ENCODE data around the gene CHAF1A.

The CHAF1A gene

DNA sequence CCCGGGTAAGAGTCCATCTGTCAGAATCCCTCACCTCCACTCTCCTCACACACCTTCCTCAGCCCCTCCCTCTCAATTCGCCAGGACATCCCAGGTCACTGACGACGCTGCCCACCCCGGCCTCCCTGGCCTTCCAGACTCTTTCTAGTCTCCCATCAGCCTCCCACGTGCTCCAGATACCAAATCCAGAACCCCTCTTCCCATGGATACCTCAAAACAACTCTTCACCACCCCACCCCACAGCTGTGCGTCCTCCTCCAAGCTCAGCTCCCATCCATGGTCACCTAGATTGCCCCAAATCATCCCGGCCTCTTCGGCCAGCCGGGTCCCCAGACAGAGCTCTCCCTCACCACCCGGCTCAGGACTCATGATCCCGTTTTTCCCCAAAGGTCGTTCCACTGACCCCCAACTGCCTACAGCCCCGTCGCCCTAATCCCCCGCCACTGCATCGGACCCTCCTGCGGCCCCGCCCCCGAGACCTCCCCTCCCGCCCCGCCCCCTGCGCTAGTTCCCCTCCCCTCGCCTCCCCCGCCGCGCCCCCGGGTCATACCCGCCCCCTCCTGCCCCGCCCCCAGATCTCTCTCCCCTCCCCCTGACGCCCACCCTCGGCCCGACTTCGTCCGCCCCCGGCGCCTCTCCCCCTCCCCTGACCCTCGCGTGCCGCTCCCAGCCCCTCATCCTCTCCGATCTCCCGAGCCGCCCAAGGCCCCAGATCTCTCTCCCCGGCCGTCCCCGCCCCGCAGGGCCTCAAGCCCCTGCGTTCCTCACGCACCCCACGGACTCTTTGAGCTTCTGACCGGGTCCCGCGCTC lies 54.6 kb downstream of the CHAF1A start:
- peak; percentile 33 for DNase-seq (ENCODE audit: low spot score)

DNA sequence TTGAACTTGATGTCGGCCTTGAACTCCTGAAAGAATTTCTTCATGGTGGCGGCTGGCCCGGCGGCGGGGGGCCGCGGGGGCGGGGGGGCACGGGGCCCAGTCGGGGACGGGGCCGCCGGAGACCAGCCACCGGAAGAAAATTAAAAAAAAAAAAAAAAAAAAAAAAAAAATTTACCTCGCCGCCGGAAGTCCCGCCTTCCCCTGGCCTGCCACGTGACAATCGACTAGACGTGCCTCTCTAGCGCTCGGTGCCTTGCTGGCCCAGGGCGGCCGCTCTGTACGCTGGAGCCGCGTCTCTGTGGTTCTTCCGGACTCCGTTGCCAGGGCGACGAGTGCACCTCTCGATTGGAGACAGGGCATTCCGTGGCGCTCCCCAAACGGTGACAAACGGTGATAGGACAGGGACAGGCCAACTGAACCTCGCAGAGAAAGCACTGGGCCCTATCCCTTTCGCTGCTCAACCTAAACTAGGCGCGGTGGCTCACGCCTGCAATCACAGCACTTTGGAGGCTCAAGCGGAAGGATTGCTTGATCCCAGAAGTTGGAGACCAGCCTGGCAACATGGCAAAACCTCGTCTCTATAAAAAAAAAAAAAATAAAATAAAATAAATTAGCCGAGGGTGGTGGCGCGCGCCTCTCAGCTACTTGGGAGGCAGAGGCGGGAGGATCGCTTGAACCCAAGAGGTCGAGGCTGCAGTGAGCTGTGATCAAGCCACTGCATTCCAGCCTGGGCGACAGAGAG lies 55.4 kb downstream of the CHAF1A start, which contains the start of gene UBXN6:
Gene UBXN6, minus strand, starts transcription at position 141 of the 742 bp plus-strand sequence. Its CDS starts 97 bp downstream, at position 44.
- peak; percentile 98 for DNase-seq (ENCODE audit: low spot score)

DNA sequence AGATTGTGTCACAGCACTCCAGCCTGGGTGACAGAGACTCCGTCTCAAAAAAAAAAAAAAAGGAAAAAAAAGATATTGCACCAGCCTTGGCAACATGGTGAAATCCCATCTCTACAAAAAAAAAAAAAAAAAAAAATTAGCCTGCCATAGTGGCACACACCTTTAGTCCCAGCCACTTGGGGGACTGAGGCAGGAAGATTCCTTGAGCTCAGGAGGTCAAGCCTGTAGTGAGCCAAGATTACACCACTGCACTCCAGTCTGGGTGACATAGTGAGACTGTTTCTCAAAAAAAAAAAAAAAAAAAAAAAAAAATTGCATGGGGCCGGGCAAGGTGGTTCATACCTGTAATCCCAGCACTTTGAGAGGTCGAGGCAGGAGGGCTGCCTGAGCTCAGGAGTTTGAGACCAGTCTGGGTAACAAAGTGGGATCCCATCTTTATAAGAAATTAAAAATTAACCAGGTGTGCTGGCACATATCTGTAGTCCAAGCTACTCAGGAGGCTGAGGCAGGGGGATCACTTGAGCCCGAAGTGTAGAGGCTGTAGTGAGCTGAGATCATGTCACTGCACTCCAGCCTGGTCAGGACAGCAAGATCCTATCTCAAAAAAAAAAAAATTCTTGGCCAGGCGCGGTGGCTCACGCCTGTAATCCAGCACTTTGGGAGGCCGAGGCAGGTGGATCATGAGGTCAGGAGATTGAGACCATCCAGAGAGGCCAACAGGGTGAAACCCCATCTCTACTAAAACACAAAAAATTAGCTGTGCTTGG lies 62.6 kb downstream of the CHAF1A start:
- no peak for DNase-seq (ENCODE audit: low spot score)

DNA sequence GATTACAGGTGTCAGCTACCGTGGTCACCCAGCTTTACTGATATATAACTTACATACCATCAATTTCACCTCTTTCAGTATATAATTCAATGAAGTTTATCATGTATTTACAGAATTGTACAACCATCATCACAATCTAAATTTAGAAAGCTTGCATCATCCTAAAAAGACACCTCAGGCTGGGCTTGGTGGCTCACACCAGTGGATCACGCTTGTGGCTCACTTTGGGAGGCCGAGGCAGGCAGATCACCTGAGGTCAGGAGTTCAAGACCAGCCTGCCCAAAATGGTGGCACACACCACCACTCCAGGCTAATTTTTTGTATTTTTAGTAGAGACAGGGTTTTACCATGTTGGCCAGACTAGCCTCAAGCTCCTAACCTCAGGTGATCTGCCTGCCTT lies 65.4 kb downstream of the CHAF1A start:
- no peak for DNase-seq (ENCODE audit: low spot score)

DNA sequence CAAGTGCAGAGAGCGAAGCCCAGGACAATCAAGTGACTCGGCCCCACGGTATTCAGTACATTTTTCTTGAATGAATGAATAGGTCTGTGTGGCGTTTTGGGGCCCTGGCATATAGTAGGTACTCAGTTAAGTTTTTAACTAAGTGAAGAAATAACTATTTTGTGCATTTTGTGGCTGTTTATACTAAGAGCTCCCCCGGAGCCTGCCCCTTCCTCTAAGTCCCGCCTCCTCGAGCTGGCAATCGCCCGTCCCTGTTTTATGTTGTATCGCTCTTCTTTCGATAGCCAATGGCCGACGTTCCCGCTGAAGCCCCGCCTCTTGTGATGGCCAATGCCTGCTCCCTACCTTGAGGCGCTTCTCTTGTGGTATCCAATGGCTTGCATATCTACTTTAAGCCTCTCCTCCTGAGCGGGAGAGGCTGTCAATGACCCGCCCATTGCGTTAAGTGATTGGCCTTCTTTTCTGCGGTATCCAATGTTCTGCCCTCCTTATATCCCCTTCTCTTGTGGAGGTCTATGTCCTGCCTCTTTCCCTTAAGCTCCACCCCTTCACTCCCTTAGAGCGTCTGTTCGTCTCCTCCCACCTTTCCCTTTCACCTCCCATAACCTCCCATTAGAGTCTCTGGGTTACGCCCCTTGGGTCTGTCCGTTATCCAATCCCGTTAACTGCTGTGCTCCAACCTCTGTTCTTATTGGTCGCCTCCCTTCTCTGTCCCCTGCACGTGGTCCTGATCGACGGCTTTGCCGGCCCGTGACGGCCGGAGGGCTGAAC lies 69.1 kb downstream of the CHAF1A start:
- peak; percentile 100 for DNase-seq (ENCODE audit: low spot score)

DNA sequence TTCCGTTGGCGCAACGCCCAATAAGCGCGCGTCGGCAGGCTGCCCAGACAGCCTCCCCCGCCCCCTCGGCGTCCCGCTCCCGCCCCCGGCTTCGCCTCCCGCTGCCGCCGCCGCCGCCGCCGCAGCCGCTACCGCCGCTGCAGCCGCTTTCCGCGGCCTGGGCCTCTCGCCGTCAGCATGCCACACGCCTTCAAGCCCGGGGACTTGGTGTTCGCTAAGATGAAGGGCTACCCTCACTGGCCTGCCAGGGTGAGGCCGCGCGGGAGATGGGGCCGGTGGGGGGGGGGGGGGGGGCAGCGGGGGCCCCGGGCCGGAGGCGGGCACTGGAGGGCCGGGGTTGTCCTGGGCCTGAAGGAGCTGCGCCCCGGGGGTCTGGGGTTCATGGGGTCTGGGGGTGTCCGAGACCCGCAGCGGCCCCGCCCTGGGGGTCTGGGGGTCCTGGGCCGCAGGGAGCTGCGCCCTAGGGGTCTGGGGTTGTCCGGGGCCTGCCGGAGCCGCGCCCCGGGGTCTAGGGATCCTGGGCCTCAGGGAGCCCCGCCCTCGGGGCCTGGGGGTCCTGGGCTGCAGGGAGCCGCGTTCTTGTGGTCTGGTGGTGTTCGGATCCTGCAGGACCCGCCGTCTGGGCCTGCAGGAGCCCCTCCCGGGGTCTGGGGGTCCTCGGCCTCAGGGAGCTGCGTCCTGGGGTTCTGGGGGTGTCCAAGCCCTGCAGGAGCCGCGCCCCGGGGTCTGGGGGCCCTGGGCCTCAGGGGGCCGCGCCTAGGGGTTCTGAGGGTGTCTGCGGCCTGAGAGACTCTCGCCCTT lies 69.9 kb downstream of the CHAF1A start, which contains the start of gene HDGFL2:
Gene HDGFL2, plus strand, starts transcription at position 124 of the 801 bp plus-strand sequence. Its CDS starts 54 bp downstream, at position 178.
- DNase-seq (ENCODE audit: low spot score): no peak

DNA sequence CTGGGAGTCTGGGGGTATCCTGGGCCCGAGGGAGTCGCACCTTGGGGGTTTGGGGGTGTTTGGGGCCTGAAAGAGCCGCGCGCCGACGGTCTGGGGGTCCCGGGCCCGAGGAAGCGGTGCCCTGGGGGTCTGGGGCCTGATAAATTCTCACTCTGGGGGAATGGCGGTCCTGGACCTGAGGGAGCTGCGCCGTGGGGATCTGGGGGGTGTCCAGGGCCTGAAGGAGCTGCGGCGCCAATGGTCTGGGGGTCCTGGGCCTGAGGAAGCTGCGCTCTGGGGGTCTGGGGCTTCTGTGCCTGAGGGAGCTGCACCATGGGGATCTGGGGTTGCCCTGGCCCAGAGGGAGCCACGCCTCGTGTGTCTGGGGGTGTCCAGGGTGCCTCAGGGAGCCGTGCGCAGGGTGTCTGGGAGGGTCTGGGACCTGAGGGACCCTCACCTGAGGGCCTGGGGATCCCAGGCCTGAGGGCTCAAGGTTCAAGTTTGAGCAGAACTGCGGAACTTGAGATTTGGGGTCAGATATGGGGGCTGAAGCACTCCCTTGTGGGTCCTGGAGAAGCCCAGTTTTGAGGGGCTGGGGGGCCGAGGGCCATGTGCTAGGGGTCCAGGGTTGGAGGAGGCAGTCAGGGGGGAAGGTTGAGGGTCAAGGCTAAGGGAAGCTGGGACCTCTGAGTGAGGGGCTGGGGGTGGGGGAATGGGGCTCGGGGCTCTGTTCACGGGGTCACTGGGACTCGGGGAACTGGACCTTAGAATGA lies 70.7 kb downstream of the CHAF1A start:
- no peak for DNase-seq (ENCODE audit: low spot score)

DNA sequence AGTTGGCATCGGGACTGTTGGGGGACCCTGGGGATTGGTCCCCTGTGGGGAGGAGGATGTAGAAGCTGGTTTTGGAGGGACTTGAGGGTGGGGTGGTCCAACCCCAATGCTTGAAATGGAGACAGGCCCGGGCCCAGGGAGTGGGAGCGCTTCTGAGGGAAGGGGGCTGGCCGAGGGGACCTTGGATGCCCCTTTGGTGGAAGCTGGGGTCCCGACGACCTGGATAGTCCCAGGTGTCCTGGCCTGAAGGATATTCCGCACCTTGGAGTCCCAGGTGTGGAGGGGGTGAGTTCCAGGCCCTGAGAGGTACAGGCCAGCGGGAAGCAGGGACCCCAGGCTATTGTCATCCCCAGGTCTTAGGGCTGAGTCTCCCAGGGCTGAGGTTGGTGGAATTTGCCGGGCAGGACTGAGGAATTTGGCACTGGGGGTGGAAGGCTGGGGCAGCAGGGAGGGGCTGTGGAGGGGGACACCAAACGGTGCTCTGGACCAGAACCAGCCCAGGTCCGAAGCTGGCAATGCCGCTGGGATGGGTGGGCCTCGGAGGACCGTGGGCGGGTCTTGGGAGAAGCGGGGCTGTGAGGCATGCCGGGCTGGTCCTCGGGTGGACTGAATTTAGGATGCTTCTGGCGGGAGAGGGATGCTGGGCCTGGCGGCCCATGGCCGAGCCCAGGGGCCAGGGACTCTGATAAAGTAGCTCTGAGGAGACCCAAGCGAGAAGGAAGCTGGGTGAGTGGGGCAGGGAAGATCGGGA lies 71.5 kb downstream of the CHAF1A start:
- no peak for DNase-seq (ENCODE audit: low spot score)

DNA sequence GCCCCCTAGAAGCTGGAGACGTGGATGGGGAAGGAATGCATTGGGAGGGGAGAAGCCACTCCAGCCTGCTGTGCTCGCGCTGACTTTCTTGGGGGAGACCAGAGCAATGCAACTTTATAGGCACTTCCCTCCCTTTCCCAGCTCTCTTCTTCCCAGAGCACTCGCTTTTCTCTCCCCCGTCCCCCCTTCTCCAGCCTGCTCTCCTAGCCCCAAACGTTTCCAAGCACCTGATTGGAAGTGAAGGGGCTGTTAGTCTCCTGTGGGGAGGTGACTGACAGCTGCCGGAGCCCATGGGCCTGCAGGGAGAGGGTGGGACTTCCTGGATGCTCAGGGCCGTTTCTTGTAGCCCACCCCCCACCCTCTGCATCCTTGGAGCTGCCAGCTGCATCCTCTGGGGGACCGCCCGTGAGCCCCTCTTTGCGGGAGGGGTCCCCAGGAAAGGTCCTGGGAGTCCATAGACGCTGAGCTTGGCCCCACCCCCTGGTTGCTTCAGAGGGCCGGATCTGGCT lies 72.1 kb downstream of the CHAF1A start:
- peak; percentile 73 for DNase-seq (ENCODE audit: low spot score)

DNA sequence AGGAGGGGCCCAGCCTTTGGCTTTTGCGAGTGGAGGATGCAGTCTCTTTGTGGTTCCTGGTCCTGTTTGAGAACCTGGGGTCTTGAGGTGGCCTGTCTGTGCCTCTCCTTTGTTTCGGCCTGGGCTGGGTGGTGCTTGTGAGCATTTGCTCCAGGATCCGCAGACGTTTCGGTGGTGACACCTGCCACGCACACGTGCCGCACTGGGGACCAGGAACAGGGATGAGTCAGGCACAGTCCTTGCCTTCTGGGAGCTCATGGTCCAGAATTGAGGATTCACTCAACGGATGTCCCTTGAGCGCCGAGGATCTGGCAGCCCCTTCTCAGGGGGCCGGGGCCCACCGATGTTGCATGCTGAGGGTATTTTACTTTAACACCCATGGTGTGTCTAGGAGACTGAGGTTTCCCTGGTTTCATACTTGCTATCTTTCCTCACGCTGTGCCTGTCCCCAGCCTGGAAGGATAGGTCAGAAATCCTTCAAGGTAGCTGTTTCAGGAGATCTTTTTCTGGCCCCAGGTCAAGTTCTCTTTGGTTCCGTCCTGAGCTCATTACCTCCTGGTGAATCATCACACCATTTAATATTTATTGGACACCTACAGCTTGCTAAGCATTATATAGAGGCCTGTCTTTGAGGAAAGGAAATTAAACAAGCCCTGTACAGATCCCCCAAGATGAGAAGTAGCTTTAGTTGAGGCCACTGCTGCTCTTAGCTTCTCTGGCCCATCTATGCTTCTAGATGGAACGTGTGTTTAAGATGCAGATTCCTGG lies 74.8 kb downstream of the CHAF1A start:
- no peak for DNase-seq (ENCODE audit: low spot score)

DNA sequence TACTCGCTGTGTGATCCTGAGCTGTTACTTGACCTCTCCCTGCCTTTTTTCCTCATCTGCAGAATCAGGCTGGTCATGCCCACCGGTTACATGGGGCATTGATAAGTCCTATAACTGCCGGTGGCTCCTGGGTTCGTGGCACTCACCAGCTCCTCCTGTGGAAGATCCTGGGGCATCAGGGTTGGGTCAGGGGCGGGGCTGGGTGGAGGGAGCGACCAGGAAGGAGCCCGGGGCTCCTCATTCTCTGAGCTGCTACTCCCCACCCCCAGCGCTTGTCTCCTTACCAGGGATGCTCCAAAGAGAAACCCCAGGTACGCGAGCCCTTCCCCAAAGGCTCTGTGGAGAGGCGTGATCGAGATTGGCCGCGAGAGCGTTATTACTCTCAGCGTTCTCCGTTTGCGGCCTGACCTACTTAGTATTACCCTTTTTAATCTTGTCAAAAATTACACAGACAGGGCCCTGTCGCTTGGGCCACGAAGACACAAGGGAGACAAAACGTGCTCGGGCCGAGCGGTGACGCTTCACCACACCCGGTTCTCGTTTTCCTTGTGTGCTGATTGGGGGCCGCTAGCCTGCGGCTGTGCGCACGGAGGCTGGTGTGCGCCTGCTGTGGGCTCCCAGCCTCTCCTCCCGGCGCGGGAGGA lies 80.4 kb downstream of the CHAF1A start:
- DNase-seq (ENCODE audit: low spot score): no peak

DNA sequence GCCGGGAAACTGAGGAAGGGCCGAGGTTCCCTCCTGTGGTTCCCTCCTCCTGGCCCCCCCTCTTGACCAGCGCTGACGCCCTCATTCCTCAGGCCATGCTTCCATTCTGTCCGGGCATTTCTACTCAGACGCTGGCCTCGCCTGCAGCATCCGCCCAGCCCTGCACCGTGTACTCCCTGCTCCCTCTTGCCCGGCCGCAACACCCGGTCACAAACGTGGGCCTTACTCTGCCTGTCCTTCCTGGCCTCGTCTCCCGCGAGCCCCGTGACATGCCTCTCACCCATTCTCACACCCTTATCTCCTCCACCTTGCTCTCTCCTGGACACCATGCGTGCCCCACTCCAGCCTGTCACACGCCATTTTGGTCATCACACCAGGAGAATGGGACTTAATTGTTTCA lies 80.9 kb downstream of the CHAF1A start:
- DNase-seq (ENCODE audit: low spot score): no peak

DNA sequence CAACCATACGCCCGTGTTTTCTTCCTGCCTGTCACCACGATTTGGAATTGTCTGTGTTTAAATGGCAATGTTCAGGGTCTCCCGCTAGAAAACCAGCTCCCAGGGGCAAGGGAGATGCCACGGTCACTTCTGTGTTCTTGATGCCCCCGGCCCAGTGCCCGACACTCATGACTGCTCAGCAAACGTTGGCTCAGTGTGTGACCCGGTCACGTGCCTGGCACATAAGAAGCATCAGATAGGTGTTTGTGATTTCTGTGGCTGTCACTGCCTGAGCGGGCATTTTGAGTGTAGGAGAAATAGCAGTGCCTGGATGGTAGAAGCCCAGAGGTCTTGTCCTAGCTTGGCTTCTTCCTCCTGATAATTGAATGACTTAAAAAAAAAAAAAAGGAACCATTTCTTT lies 85.1 kb downstream of the CHAF1A start:
- DNase-seq (ENCODE audit: low spot score): no peak

DNA sequence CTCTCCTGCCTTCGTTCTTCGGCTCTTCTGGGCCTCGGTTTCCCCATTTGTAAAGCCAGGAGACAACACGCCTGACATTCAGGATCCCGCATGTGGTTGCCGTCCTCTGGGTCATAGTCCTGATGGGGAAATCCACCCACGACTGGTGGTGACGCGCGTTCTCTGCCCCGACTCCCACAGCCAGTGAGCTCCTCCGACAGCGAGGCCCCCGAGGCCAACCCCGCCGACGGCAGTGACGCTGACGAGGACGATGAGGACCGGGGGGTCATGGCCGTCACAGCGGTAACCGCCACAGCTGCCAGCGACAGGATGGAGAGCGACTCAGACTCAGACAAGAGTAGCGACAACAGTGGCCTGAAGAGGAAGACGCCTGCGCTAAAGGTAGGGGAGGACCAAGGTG lies 86.1 kb downstream of the CHAF1A start:
- no peak for DNase-seq (ENCODE audit: low spot score)

DNA sequence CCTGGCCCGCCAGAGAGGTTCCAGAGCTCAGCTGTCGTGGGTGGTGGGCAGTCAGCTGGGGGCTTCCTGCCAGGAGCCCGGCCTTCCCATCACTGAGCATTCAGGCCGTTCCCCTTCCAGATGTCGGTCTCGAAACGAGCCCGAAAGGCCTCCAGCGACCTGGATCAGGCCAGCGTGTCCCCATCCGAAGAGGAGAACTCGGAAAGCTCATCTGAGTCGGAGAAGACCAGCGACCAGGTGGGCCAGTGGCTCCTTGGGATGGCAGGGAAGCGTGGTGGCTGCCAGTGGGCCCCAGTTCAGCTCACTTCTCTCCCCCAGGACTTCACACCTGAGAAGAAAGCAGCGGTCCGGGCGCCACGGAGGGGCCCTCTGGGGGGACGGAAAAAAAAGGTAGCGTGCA lies 89.0 kb downstream of the CHAF1A start:
- DNase-seq (ENCODE audit: low spot score): no peak

DNA sequence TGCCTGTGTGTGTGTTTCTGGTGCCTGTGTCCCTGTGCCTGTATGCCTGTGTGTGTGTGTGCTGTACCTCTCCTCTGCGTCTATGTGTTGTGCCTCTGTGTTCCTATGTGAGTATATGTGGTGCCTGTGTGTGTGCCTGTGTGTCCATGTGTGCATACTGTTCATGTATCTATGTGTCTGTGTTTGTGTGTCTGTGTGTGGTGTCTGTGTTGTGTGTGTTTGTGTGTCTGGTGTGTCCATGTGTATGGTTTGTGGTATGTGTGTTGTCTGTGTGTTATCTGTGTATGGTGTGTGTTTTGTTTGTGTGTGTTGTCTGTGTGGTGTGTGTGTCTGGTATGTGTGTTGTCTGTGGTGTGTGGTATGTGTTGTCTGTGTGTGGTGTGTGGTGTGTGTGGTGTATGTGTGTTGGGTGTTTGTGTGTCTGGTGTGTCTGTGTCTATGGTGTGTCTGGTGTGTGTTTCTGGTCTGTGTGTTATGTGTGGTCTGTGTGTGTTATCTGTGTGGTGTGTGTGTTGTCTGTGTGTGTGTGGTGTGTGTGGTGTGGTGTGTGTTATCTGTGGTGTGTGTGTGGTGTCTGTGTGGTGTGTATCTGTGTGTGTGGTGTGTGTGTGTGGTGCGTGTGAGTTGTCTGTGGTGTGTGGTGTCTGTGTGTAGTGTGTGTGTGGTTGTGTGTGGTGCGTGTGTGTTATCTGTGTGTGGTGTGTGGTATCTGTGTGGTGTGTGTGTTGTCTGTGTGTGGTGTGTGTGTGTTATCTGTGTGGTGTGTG lies 90.1 kb downstream of the CHAF1A start:
- DNase-seq (ENCODE audit: low spot score): no peak

Data from putamen (tissue), 1 donor.